NOMO-1 treated with DMSO at 0.1 percent for 48 hours (cell line): ENCODE results near the gene GPR107.

Source experiments
- DNase-seq: peaks from one replicate; lab custom pipeline; 2025; ENCODE audit not compliant: unreplicated experiment; lab: John Stamatoyannopoulos, UW

GPR107 gene

GRCh38 chr9:130155647-130156046 lies 101.9 kb downstream of the GPR107 start:
- no peak for DNase-seq

GRCh38 chr9:130156672-130157071 lies 103.0 kb downstream of the GPR107 start:
- DNase-seq: no peak

- no peak for DNase-seq
These were observed 103.4 kb downstream of the GPR107 start for GRCh38 chr9:130157079-130157478.

GRCh38 chr9:130158001-130158400 lies 104.3 kb downstream of the GPR107 start:
- no peak for DNase-seq

- no peak for DNase-seq
These were observed 105.4 kb downstream of the GPR107 start for GRCh38 chr9:130159057-130159456.

GRCh38 chr9:130159915-130160670 lies 106.4 kb downstream of the GPR107 start:
- no peak for DNase-seq

- no peak for DNase-seq
These were observed 107.3 kb downstream of the GPR107 start for GRCh38 chr9:130160862-130161470.

- DNase-seq: no peak
These were observed 111.9 kb downstream of the GPR107 start for GRCh38 chr9:130165579-130165978.

GRCh38 chr9:130166399-130166798 lies 112.7 kb downstream of the GPR107 start:
- DNase-seq: no peak

GRCh38 chr9:130167927-130168326 lies 114.2 kb downstream of the GPR107 start:
- DNase-seq: no peak

- DNase-seq: no peak
These were observed 117.8 kb downstream of the GPR107 start for GRCh38 chr9:130171226-130172148.

GRCh38 chr9:130172161-130172857 lies 118.6 kb downstream of the GPR107 start, which contains the start of gene NCS1:
Gene NCS1, plus strand, starts transcription at chr9:130172404. Its CDS starts 260 bp downstream, at chr9:130172664.
- peak; percentile 13 for DNase-seq

GRCh38 chr9:130172858-130173665 lies 119.4 kb downstream of the GPR107 start:
- DNase-seq: no peak

GRCh38 chr9:130173666-130173983 lies 119.9 kb downstream of the GPR107 start:
- no peak for DNase-seq

GRCh38 chr9:130174025-130174424 lies 120.3 kb downstream of the GPR107 start:
- DNase-seq: no peak

- no peak for DNase-seq
These were observed 121.2 kb downstream of the GPR107 start for GRCh38 chr9:130174920-130175321.

- no peak for DNase-seq
These were observed 121.6 kb downstream of the GPR107 start for GRCh38 chr9:130175355-130175754.

GRCh38 chr9:130176760-130177159 lies 123.1 kb downstream of the GPR107 start:
- DNase-seq: no peak

- no peak for DNase-seq
These were observed 124.4 kb downstream of the GPR107 start for GRCh38 chr9:130177898-130178805.
